H1 (cell line): ENCODE results near the gene SLC15A1. TPM values are rescaled to one million over a fixed set of nuclear protein-coding genes. Genes with fewer than 3 reads are reported as not detected.

ENCODE experiments used
- CTCF ChIA-PET: fragments of 300-600 bp; sonication (Branson Sonifier 250); formaldehyde crosslinking; loops from one replicate; lab custom pipeline; 2021; ENCODE audit not compliant: partially characterized antibody; lab: Charles Lee
- POLR2A ChIA-PET: fragments of 300-600 bp; sonication (Branson Sonifier 250); formaldehyde crosslinking; loops from one replicate; lab custom pipeline; 2021; ENCODE audit warnings: inconsistent platforms; ENCODE audit not compliant: partially characterized antibody; lab: Charles Lee
- DNase-seq, 2 experiments: peaks; one replicate each; pipeline versions ENCODE4 v3.0.0 to v3.0.0-alpha.2; 2010 to 2022; ENCODE audit warnings: low spot score in 2 of 2, low read depth in 1 of 2, mixed read lengths in 1 of 2
- FAIRE-seq: peaks from 2 replicates; lab custom pipeline; 2011; peaks lifted over from hg19 to GRCh38; lab: Jason Lieb, UNC
- H2AFZ ChIP-seq: 2 replicates; pipeline ENCODE4 v1.8.1; 2012; ENCODE audit warnings: low read length, inconsistent platforms
- H2AK5ac ChIP-seq: 2 replicates; pipeline ENCODE4 v1.6.1; 2013; ENCODE audit warnings: low read depth, low read length
- H2BK120ac ChIP-seq: replicated peaks from 2 replicates; pipeline ENCODE3; 2013; ENCODE audit warnings: low read depth, low read length, inconsistent platforms
- H2BK12ac ChIP-seq: 2 replicates; pipeline ENCODE4 v1.6.1; 2013; ENCODE audit warnings: low read depth, low read length
- H2BK15ac ChIP-seq: 2 replicates; pipeline ENCODE4 v1.6.1; 2013; ENCODE audit warnings: low read length
- H2BK20ac ChIP-seq: 2 replicates; pipeline ENCODE4 v1.6.1; 2013; ENCODE audit warnings: low read length
- H2BK5ac ChIP-seq: 2 replicates; pipeline ENCODE4 v1.6.1; 2013; ENCODE audit warnings: low read depth, low read length
- H3K14ac ChIP-seq: 2 replicates; pipeline ENCODE4 v1.6.1; 2013; ENCODE audit warnings: inconsistent platforms; ENCODE audit not compliant: insufficient read length
- H3K18ac ChIP-seq: 2 replicates; pipeline ENCODE4 v1.6.1; 2013; ENCODE audit warnings: low read length; ENCODE audit errors: extremely low read depth
- H3K23ac ChIP-seq: 2 replicates; pipeline ENCODE4 v1.6.1; 2013; ENCODE audit warnings: inconsistent platforms; ENCODE audit not compliant: insufficient read length
- H3K23me2 ChIP-seq: 2 replicates; pipeline ENCODE4 v1.6.1; 2013; ENCODE audit warnings: low read depth, low read length
- H3K27ac ChIP-seq: 2 replicates; pipeline ENCODE4 v1.6.1; 2011; ENCODE audit warnings: low read depth, low read length, inconsistent platforms
- H3K27me3 ChIP-seq, 4 experiments: replicated peaks in 1 of 4; 1 replicate in 1 of 4; 2 replicates in 3 of 4; pipeline versions ENCODE4 v1.6.1 to v1.8.1; 2011 to 2013; ENCODE audit warnings: low read length in 3 of 4, mild to moderate bottlenecking in 3 of 4, inconsistent platforms in 2 of 4, mixed read lengths in 2 of 4, moderate library complexity in 1 of 4; ENCODE audit not compliant: control insufficient read depth in 3 of 4, insufficient read depth in 3 of 4; ENCODE audit errors: extremely low read depth in 1 of 4
- H3K36me3 ChIP-seq, 4 experiments: 2 replicates each; pipeline versions ENCODE4 v1.6.1 to v1.8.1; 2011 to 2013; ENCODE audit warnings: mild to moderate bottlenecking in 4 of 4, low read length in 3 of 4, moderate library complexity in 2 of 4, control low read depth in 1 of 4, inconsistent platforms in 1 of 4; ENCODE audit not compliant: insufficient read depth in 4 of 4, control insufficient read depth in 2 of 4
- H3K4ac ChIP-seq: replicated peaks from 2 replicates; pipeline ENCODE3; 2013; ENCODE audit warnings: low read length, low read depth, mixed read lengths, inconsistent platforms; ENCODE audit not compliant: insufficient read length
- H3K4me1 ChIP-seq, 4 experiments: replicated peaks in 1 of 4; 1 replicate in 1 of 4; 2 replicates in 3 of 4; pipeline versions ENCODE4 v1.6.1 to v1.8.1; 2011 to 2013; ENCODE audit warnings: low read length in 3 of 4, inconsistent platforms in 2 of 4, mixed read lengths in 1 of 4; ENCODE audit not compliant: insufficient read depth in 4 of 4, control insufficient read depth in 3 of 4
- H3K4me2 ChIP-seq, 2 experiments: 2 replicates each; pipeline versions ENCODE4 v1.6.1 to v1.8.1; 2011 to 2013; ENCODE audit warnings: low read depth in 2 of 2, low read length in 2 of 2, control low read depth in 1 of 2, inconsistent platforms in 1 of 2, mild to moderate bottlenecking in 1 of 2; ENCODE audit not compliant: insufficient read depth in 1 of 2
- H3K4me3 ChIP-seq, 4 experiments: fragments of 200-600, 300-600 bp in 1 of 4; sonication (generic), shearing (Covaris generic), sonication (Bioruptor Twin) in 1 of 4; 2 replicates each; pipeline versions ENCODE4 v1.5.1 to v1.8.1; 2011 to 2016; ENCODE audit warnings: low read length in 4 of 4, low read depth in 3 of 4, control low read depth in 2 of 4, inconsistent platforms in 2 of 4, mild to moderate bottlenecking in 2 of 4, mixed read lengths in 1 of 4, moderate library complexity in 1 of 4; ENCODE audit not compliant: insufficient read depth in 2 of 4; ENCODE audit errors: extremely low read depth in 1 of 4
- H3K56ac ChIP-seq: replicated peaks from 2 replicates; pipeline ENCODE3; 2013; ENCODE audit warnings: low read depth, mild to moderate bottlenecking, mixed read lengths, low read length, inconsistent platforms; ENCODE audit not compliant: insufficient read length
- H3K79me1 ChIP-seq: 2 replicates; pipeline ENCODE4 v1.6.1; 2013; ENCODE audit warnings: low read depth, low read length, control low read depth
- H3K79me2 ChIP-seq, 2 experiments: 2 replicates each; pipeline versions ENCODE4 v1.6.1 to v1.8.1; 2012 to 2013; ENCODE audit warnings: low read length in 2 of 2, mild to moderate bottlenecking in 2 of 2, inconsistent platforms in 1 of 2; ENCODE audit not compliant: insufficient read depth in 2 of 2, control insufficient read depth in 1 of 2
- H3K9ac ChIP-seq, 4 experiments: replicated peaks in 1 of 4; 1 replicate in 1 of 4; 2 replicates in 3 of 4; pipeline versions ENCODE4 v1.6.1 to v1.8.1; 2011 to 2013; ENCODE audit warnings: low read depth in 3 of 4, low read length in 3 of 4, control low read depth in 2 of 4, mild to moderate bottlenecking in 2 of 4, moderate library complexity in 2 of 4, inconsistent platforms in 1 of 4; ENCODE audit errors: extremely low read depth in 1 of 4
- H3K9me3 ChIP-seq, 2 experiments: 2 replicates each; pipeline versions ENCODE4 v1.6.1 to v1.8.1; 2012 to 2013; ENCODE audit warnings: mild to moderate bottlenecking in 2 of 2, moderate library complexity in 2 of 2, control low read depth in 1 of 2, inconsistent platforms in 1 of 2, low read depth in 1 of 2, low read length in 1 of 2, mixed read lengths in 1 of 2; ENCODE audit not compliant: insufficient read depth in 2 of 2
- H4K20me1 ChIP-seq, 2 experiments: replicated peaks in 1 of 2; 2 replicates each; pipeline versions ENCODE3 to v1.8.1; 2011 to 2013; ENCODE audit warnings: inconsistent platforms in 2 of 2, low read length in 2 of 2, mild to moderate bottlenecking in 1 of 2; ENCODE audit not compliant: insufficient read depth in 2 of 2, control insufficient read depth in 1 of 2
- H4K5ac ChIP-seq: 2 replicates; pipeline ENCODE4 v1.6.1; 2013; ENCODE audit warnings: low read length, low read depth, mixed read lengths, inconsistent platforms; ENCODE audit not compliant: insufficient read length
- H4K8ac ChIP-seq: 2 replicates; pipeline ENCODE4 v1.8.0; 2013; ENCODE audit warnings: mild to moderate bottlenecking, moderate library complexity, low read length, inconsistent platforms; ENCODE audit not compliant: insufficient read depth; ENCODE audit errors: extremely low read depth
- H4K91ac ChIP-seq: replicated peaks from 2 replicates; pipeline ENCODE3; 2013; ENCODE audit warnings: low read length, mixed read lengths, inconsistent platforms; ENCODE audit not compliant: insufficient read length
- KDM1A ChIP-seq: fragments of 200-600, 300-600 bp; sonication (generic); IDR thresholded peaks from 2 replicates; pipeline ENCODE4 v1.7.1; 2016; ENCODE audit warnings: mild to moderate bottlenecking, low read length, borderline replicate concordance
- SRF ChIP-seq: IDR thresholded peaks from 2 replicates; pipeline ENCODE4 v1.6.1; 2011; ENCODE audit warnings: mild to moderate bottlenecking, low read depth, low read length, moderate library complexity
- TBP ChIP-seq: IDR thresholded peaks from 2 replicates; pipeline ENCODE4 v1.6.1; 2011; ENCODE audit warnings: low read depth, low read length, improper control_type of control experiment
- WGBS, 2 experiments: shearing (Covaris generic) in 1 of 2; methylation state at CpG; one replicate each; pipeline versions ENCODE4 v1.1.6 to v1.1.7; 2013 to 2015; ENCODE audit warnings: low lambda C conversion rate in 2 of 2, mixed read lengths in 2 of 2, inconsistent platforms in 1 of 2, low coverage in 1 of 2, missing lambda C conversion rate in 1 of 2; ENCODE audit not compliant: insufficient replicate concordance in 2 of 2, insufficient coverage in 1 of 2, insufficient read length in 1 of 2; ENCODE audit errors: extremely low coverage in 1 of 2, missing lambda C conversion rate in 1 of 2; 5-methylcytosine and 5-hydroxymethylcytosine counted together
- polyA plus RNA-seq, 7 experiments: library from polyadenylated mRNA; depleted of rRNA in 3 of 7; stranded (reverse) in 5 of 7; unstranded in 2 of 7; fragments of >200 nt in 5 of 7; fragments of 200-250 nt in 2 of 7; gene quantifications; 1 replicate in 5 of 7; 2 replicates in 1 of 7; 4 replicates in 1 of 7; pipeline versions ENCODE4 v1.2.1 to v1.2.3, GENCODE V29; 2011 to 2013; ENCODE audit warnings: missing spikeins in 2 of 7, mixed read lengths in 2 of 7
- total RNA-seq: library from RNA; stranded (reverse); fragmentation: NEBNext Ultra II Directional; extraction: Animal tissue kit (Norgen Biotek cat#: 25700); gene quantifications from 2 replicates; pipeline ENCODE4 v1.2.1, GENCODE V29; 2021
- TF ChIP-seq, protein P1 (sequence below): IDR thresholded peaks from 2 replicates; pipeline ENCODE4 v1.6.1; 2011; ENCODE audit warnings: low read depth, mild to moderate bottlenecking, low read length; ENCODE audit not compliant: insufficient read depth

The SLC15A1 gene
- total and polyA plus RNA-seq, 2 of the 8 experiments (the other 6 are each of a cell fraction or from before 2014, with no cell fraction given): 1.3 to 2.4 TPM

DNA sequence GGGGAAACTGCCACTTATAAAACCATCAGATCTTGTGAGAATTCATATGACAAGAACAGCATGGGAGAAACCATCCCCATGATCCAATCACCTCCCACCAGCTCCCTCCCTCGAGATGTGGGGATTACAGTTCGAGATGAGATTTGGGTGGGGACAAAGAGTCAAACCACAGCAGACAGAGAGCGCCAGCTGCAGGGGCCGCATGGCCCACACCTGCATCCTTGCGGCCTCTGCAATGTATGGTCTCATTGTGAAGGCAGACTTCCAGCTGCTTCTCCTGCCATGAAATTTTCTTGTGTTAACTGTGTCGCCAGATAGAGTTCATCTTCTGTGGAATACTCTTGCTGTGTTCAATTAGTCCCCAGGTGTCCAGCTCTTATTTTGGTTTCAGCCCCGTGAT lies 17.3 kb upstream of the SLC15A1 start:
- Histone ChIP-seq H3K56ac (no peak overlapping the region), H3K4me3 (no peak overlapping the region), H3K79me2 (no peaks in the 10 kb centered on the region), H3K4me1 (no peaks in the 10 kb centered on the region), H3K79me1 (no peaks in the 10 kb centered on the region), H3K23me2 (no peaks in the 10 kb centered on the region), H3K4me2 (no peak overlapping the region), H2BK120ac (no peak overlapping the region), H2BK12ac (no peak overlapping the region), H4K91ac (no peak overlapping the region), H3K23ac (no peak overlapping the region), H3K9ac (no peak overlapping the region), H3K27ac (no peak overlapping the region), H4K5ac (no peak overlapping the region), H2BK5ac (no peak overlapping the region), H3K36me3 (no peaks in the 10 kb centered on the region), H3K18ac (no peak overlapping the region), H4K20me1 (no peaks in the 10 kb centered on the region), H3K14ac (no peak overlapping the region), H3K27me3 (peaks cover 0 to 2% (median 0%) of the 10 kb centered on the region in 4 experiments; a peak in 1 of 7 replicates), H3K4ac (no peak overlapping the region), H3K9me3 (no peaks in the 10 kb centered on the region), H2BK15ac (no peak overlapping the region), H2BK20ac (no peak overlapping the region), H2AFZ (no peak overlapping the region), H2AK5ac (no peak overlapping the region), H4K8ac (no peak overlapping the region)
- no peak for TF ChIP-seq TBP
- TF ChIP-seq, protein P1, sequence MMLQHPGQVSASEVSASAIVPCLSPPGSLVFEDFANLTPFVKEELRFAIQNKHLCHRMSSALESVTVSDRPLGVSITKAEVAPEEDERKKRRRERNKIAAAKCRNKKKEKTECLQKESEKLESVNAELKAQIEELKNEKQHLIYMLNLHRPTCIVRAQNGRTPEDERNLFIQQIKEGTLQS: no peak
- no peak for TF ChIP-seq KDM1A
- no peak for TF ChIP-seq SRF
- FAIRE-seq: no peak
- WGBS, 2 experiments: 63% methylated on average over 7 of the region's 7 CpGs; no CpG with 5 or more reads in 1 of the 2 experiments
- DNase-seq: no peak
- CTCF ChIA-PET: interaction anchor here (1.4 kb wide), 1 partner anchor 116 kb away, joined by 4 read pairs; no protein-coding TSS in a partner anchor
- POLR2A ChIA-PET: no interaction called here
